OCI-LY7 (cell line): ENCODE results near the gene RRP1B. TPM values are rescaled to one million over a fixed set of nuclear protein-coding genes. Genes with fewer than 3 reads are reported as not detected.

Experiments used
- BruUV-seq: library from RNA; stranded (reverse); fragments of 400-500 nt; replicated peaks from 2 replicates; lab custom pipeline; 2021; lab: Mats Ljungman, UMichigan
- CTCF ChIA-PET: fragments of 300-600 bp; sonication (Branson Sonifier 250); formaldehyde crosslinking; loops from one replicate; lab custom pipeline; 2022; ENCODE audit warnings: antibody characterized with exemption; ENCODE audit not compliant: unreplicated experiment; lab: Charles Lee
- POLR2A ChIA-PET: fragments of 300-600 bp; sonication (Branson Sonifier 250); formaldehyde crosslinking; loops from one replicate; lab custom pipeline; 2022; ENCODE audit warnings: antibody characterized with exemption; lab: Charles Lee
- DNase-seq: peaks from one replicate; pipeline ENCODE4 v3.0.0-alpha.2; 2015; ENCODE audit warnings: low spot score
- H2AFZ ChIP-seq: fragments of 200-600 bp; sonication (generic), shearing (Covaris generic); 2 replicates; pipeline ENCODE4 v1.6.1; 2014; ENCODE audit warnings: mild to moderate bottlenecking, antibody characterized with exemption, low read length, moderate library complexity
- H3K27ac ChIP-seq: fragments of 200-600 bp; sonication (generic); 2 replicates; pipeline ENCODE4 v1.5.1; 2014; ENCODE audit warnings: mixed run types, low read depth, mild to moderate bottlenecking, moderate library complexity, low read length, inconsistent platforms; ENCODE audit not compliant: poor library complexity, severe bottlenecking
- H3K36me3 ChIP-seq: fragments of 200-600 bp; sonication (generic); 2 replicates; pipeline ENCODE4 v1.6.1; 2014; ENCODE audit warnings: mild to moderate bottlenecking, antibody characterized with exemption, low read length, moderate library complexity, mixed read lengths; ENCODE audit not compliant: insufficient read depth
- H3K4me1 ChIP-seq: fragments of 200-600 bp; sonication (generic); 2 replicates; pipeline ENCODE4 v1.5.1; 2014; ENCODE audit warnings: mild to moderate bottlenecking, low read length; ENCODE audit not compliant: insufficient read depth, poor library complexity, severe bottlenecking
- H3K4me2 ChIP-seq: fragments of 200-600 bp; sonication (generic); 2 replicates; pipeline ENCODE4 v1.6.1; 2014; ENCODE audit warnings: mild to moderate bottlenecking, low read length
- H3K4me3 ChIP-seq: fragments of 200-600 bp; sonication (generic); 2 replicates; pipeline ENCODE4 v1.5.1; 2014; ENCODE audit warnings: mild to moderate bottlenecking, low read depth, low read length; ENCODE audit not compliant: poor library complexity, severe bottlenecking
- H3K79me2 ChIP-seq: fragments of 200-600 bp; sonication (generic); 2 replicates; pipeline ENCODE4 v1.6.1; 2016; ENCODE audit warnings: low read depth, mild to moderate bottlenecking, low read length, moderate library complexity, mixed read lengths; ENCODE audit not compliant: insufficient read depth
- H3K9me2 ChIP-seq: fragments of 200-600 bp; sonication (generic); 2 replicates; pipeline ENCODE4 v1.6.1; 2016; ENCODE audit warnings: mild to moderate bottlenecking, low read length, mixed read lengths; ENCODE audit not compliant: insufficient read depth
- H3K9me3 ChIP-seq: fragments of 200-600 bp; sonication (generic); 2 replicates; pipeline ENCODE4 v1.6.1; 2014; ENCODE audit warnings: mild to moderate bottlenecking, mixed run types, low read length, mixed read lengths
- H4K20me1 ChIP-seq: fragments of 200-600 bp; sonication (generic); 2 replicates; pipeline ENCODE4 v1.6.1; 2014; ENCODE audit warnings: mild to moderate bottlenecking, antibody characterized with exemption, low read length, moderate library complexity, mixed read lengths; ENCODE audit not compliant: insufficient read depth
- CTCF ChIP-seq: fragments of 200-600 bp; sonication (generic); conservative IDR thresholded peaks from 2 replicates; pipeline ENCODE4 v1.5.1; 2014; ENCODE audit warnings: mild to moderate bottlenecking, antibody characterized with exemption, low read length, moderate library complexity, mixed read lengths
- EZH2phosphoT487 ChIP-seq: fragments of 200-600 bp; sonication (generic); IDR thresholded peaks from 2 replicates; pipeline ENCODE4 v1.6.1; 2018; ENCODE audit warnings: low read depth, borderline replicate concordance, mild to moderate bottlenecking, mixed run types, antibody characterized with exemption, low read length, moderate library complexity, mixed read lengths
- intact Hi-C: fragments of 100-400 bp; cut with micrococcal nuclease; formaldehyde crosslinking; loops from one replicate; pipeline ENCODE4 v1.10.0; 2022; ENCODE audit not compliant: unreplicated experiment
- total RNA-seq, 2 experiments: library from RNA; depleted of rRNA in 1 of 2; stranded (reverse); fragments of >200 nt in 1 of 2; shearing (Covaris generic) in 1 of 2; gene quantifications; 2 replicates each; pipeline ENCODE4 v1.2.3, GENCODE V29; 2014 to 2022

The RRP1B gene
- total RNA-seq, 2 experiments from 2014 or later, result 58.6 to 74.5 TPM

DNA sequence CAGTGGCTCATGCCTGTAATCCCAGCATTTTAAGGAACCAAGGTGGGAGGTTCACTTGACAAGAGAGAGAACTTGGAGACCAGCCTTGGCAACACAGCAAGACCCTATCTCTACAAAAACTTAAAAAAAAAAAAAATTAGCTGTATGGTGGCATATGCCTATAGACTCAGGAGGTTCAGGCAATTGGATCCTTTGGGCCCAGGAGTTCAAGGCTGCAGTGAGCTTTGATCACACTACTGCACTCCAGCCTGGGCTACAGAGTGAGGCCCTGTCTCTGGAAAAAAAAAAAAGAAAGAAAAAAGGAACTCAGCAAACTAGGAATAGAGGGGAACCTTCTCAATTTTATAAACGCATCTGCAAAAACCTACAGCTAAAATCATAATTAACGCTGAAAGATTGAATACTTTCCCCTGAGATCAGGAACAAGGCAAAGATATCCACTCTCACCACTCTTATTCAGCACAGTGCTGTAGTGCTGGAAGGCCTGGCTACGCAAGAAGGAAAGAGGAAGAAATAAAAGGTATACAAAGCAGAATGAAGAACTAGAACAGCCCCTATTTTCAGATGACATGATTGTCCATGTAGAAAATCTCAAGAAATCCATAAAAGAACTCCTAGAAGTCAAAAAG lies 21.7 kb upstream of the RRP1B start:
- no peak for DNase-seq
- Histone ChIP-seq H3K9me2 (no peaks in the 10 kb centered on the region), H3K27ac (no peak overlapping the region), H2AFZ (no peak overlapping the region), H3K9me3 (no peaks in the 10 kb centered on the region), H3K4me1 (no peaks in the 10 kb centered on the region), H4K20me1 (no peaks in the 10 kb centered on the region), H3K4me2 (no peak overlapping the region), H3K4me3 (no peak overlapping the region), H3K36me3 (no peaks in the 10 kb centered on the region), H3K79me2 (no peaks in the 10 kb centered on the region)
- POLR2A ChIA-PET, result interaction anchor here (0.7 kb wide), 1 partner anchor 15 kb away, joined by 3 read pairs; no protein-coding TSS in a partner anchor
- no TSS peak for BruUV-seq
- TF ChIP-seq CTCF (no peak), EZH2phosphoT487 (no peak)
- CTCF ChIA-PET, result no interaction called here
- intact Hi-C loops, result no loop called here

- Histone ChIP-seq H3K36me3 (no peaks in the 10 kb centered on the region), H3K27ac (no peak overlapping the region), H3K4me1 (no peaks in the 10 kb centered on the region), H2AFZ (no peak overlapping the region), H4K20me1 (no peaks in the 10 kb centered on the region), H3K9me3 (no peaks in the 10 kb centered on the region), H3K9me2 (no peaks in the 10 kb centered on the region), H3K79me2 (no peaks in the 10 kb centered on the region), H3K4me3 (no peak overlapping the region), H3K4me2 (no peak overlapping the region)
- TF ChIP-seq EZH2phosphoT487 (no peak), CTCF (no peak)
- CTCF ChIA-PET, result no interaction called here
- no TSS peak for BruUV-seq
- intact Hi-C loops, result no loop called here
- POLR2A ChIA-PET, result interaction anchor here (0.6 to 0.9 kb wide), 2 partner anchors 12 to 651 kb away, joined by 3 read pairs; no protein-coding TSS in a partner anchor
- DNase-seq, result no peak
Observed at GRCh38 chr21:43639470-43640353, 19.6 kb upstream of the RRP1B start.

- intact Hi-C loops, result no loop called here
- ChIA-PET CTCF (no interaction called here), POLR2A (no interaction called here)
- H3K36me3 ChIP-seq, result no peaks in the 10 kb centered on the region
- H3K9me2 ChIP-seq, result no peaks in the 10 kb centered on the region
- H3K4me2 ChIP-seq, result no peak overlapping the region
- H2AFZ ChIP-seq, result no peak overlapping the region
- no peaks in the 10 kb centered on the region for H3K79me2 ChIP-seq
- no peak overlapping the region for H3K4me3 ChIP-seq
- BruUV-seq, result no TSS peak
- no peak overlapping the region for H3K27ac ChIP-seq
- no peaks in the 10 kb centered on the region for H4K20me1 ChIP-seq
- peaks cover 2% of the 10 kb centered on the region for H3K4me1 ChIP-seq
- no peak for TF ChIP-seq EZH2phosphoT487
- TF ChIP-seq CTCF, result no peak
- H3K9me3 ChIP-seq, result no peaks in the 10 kb centered on the region
- no peak for DNase-seq
Observed at GRCh38 chr21:43640400-43640799, 19.0 kb upstream of the RRP1B start.
